Lower leg skin (tissue), 4 donors: ENCODE measurements around the gene NECTIN4. TPM values are rescaled to one million over a fixed set of nuclear protein-coding genes. Genes with fewer than 3 reads are reported as not detected.

ENCODE experiments used
- DNase-seq, 2 donors: peaks; one replicate each; pipeline ENCODE4 v3.0.0-alpha.2; 2019; ENCODE audit warnings: low spot score in 2 of 2
- H3K4me3 ChIP-seq: fragments of 200-600 bp; sonication (generic); 2 replicates; pipeline ENCODE4 v1.5.1; 2017; ENCODE audit warnings: mild to moderate bottlenecking, low read depth; ENCODE audit not compliant: poor library complexity, severe bottlenecking
- CTCF ChIP-seq, 3 donors: fragments of 450-650 bp; IDR thresholded peaks; one replicate each; pipeline ENCODE4 v1.5.1; 2016; ENCODE audit warnings: antibody characterized with exemption in 3 of 3, mild to moderate bottlenecking in 3 of 3, moderate library complexity in 2 of 3
- POLR2A ChIP-seq, 2 donors: fragments of 450-650 bp; IDR thresholded peaks; one replicate each; pipeline ENCODE4 v1.6.1; 2016 to 2017; ENCODE audit warnings: antibody characterized with exemption in 2 of 2, mild to moderate bottlenecking in 1 of 2, moderate library complexity in 1 of 2
- WGBS, 2 donors: methylation state at CpG; one replicate each; pipeline ENCODE4 v1.1.5; 2018; 5-methylcytosine and 5-hydroxymethylcytosine counted together
- intact Hi-C: fragments of 100-400 bp; cut with DNase I; formaldehyde crosslinking; loops from one replicate; pipeline ENCODE4 v1.15.0; 2023; ENCODE audit warnings: low total_unique reads
- total RNA-seq, 4 donors: library from RNA; depleted of rRNA; stranded (reverse); fragments of >200 nt; gene quantifications; one replicate each; pipeline ENCODE4 v1.1.0, GENCODE V29; 2016

NECTIN4 gene
- total RNA-seq, 4 donors from 2014 or later, result 176 to 239 (median 208) TPM

GRCh38 chr1:161099090-161099802 is 9.9 kb upstream of the NECTIN4 start:
- intact Hi-C loops, result loop anchor here (5.0 to 10.0 kb wide), 2 partner anchors 97 to 374 kb away; no protein-coding TSS in a partner anchor
- TF ChIP-seq CTCF (IDR thresholded peaks at IDR 0.05) (no peak), POLR2A (IDR thresholded peaks at IDR 0.05) (no peak)
- WGBS, 2 donors, result 83 to 90% methylated on average over 9 of the region's 9 CpGs
- no peak overlapping the region for H3K4me3 ChIP-seq
- DNase-seq, result peak in 1 of 2 donors; percentile 74

GRCh38 chr1:161098210-161099068 is 9.1 kb upstream of the NECTIN4 start, which contains the start of gene KLHDC9:
Gene KLHDC9 (plus strand): TSS chr1:161098361. CDS start chr1:161098536, 175 bp downstream.
- peak in 1 of 2 donors; percentile 91 for DNase-seq
- peak within 1 kb of the TSS; percentile 31 for H3K4me3 ChIP-seq
- no peak for TF ChIP-seq POLR2A (IDR thresholded peaks at IDR 0.05)
- no peak for TF ChIP-seq CTCF (IDR thresholded peaks at IDR 0.05)
- WGBS, 2 donors, result 11 to 32% methylated on average over 13 to 62 of the region's 71 CpGs
- intact Hi-C loops, result loop anchor here (5.0 to 10.0 kb wide), 2 partner anchors 96 to 374 kb away; no protein-coding TSS in a partner anchor

- TF ChIP-seq CTCF (IDR thresholded peaks at IDR 0.05) (no peak), POLR2A (IDR thresholded peaks at IDR 0.05) (no peak)
- intact Hi-C loops, result loop anchor here (5.0 to 10.0 kb wide), 2 partner anchors 94 to 372 kb away; no protein-coding TSS in a partner anchor
- DNase-seq, result peak in 1 of 2 donors; percentile 84
- 21 to 23% methylated on average over 1 of the region's 1 CpG for WGBS, 2 donors
- no peak overlapping the region for H3K4me3 ChIP-seq
These were observed 7.2 kb upstream of the NECTIN4 start for GRCh38 chr1:161096530-161096929.

- TF ChIP-seq CTCF (IDR thresholded peaks at IDR 0.05), result no peak
- no peak for TF ChIP-seq POLR2A (IDR thresholded peaks at IDR 0.05)
- intact Hi-C loops, result loop anchor here (5.0 to 10.0 kb wide), 2 partner anchors 94 to 371 kb away; no protein-coding TSS in a partner anchor
- DNase-seq, result peak in 1 of 2 donors; percentile 18
- 90 to 93% methylated on average over 2 of the region's 2 CpGs for WGBS, 2 donors
- no peak overlapping the region for H3K4me3 ChIP-seq
These were observed 6.7 kb upstream of the NECTIN4 start for GRCh38 chr1:161096015-161096414.

GRCh38 chr1:161095230-161095629 is 5.9 kb upstream of the NECTIN4 start:
- WGBS, 2 donors, result 94 to 95% methylated on average over 6 of the region's 6 CpGs
- no peak for DNase-seq
- intact Hi-C loops, result loop anchor here (5.0 to 10.0 kb wide), 2 partner anchors 93 to 370 kb away; no protein-coding TSS in a partner anchor
- TF ChIP-seq POLR2A (IDR thresholded peaks at IDR 0.05) (no peak), CTCF (IDR thresholded peaks at IDR 0.05) (no peak)
- H3K4me3 ChIP-seq, result no peak overlapping the region
